Measurements from ENCODE around the gene PHF14.

DNA sequence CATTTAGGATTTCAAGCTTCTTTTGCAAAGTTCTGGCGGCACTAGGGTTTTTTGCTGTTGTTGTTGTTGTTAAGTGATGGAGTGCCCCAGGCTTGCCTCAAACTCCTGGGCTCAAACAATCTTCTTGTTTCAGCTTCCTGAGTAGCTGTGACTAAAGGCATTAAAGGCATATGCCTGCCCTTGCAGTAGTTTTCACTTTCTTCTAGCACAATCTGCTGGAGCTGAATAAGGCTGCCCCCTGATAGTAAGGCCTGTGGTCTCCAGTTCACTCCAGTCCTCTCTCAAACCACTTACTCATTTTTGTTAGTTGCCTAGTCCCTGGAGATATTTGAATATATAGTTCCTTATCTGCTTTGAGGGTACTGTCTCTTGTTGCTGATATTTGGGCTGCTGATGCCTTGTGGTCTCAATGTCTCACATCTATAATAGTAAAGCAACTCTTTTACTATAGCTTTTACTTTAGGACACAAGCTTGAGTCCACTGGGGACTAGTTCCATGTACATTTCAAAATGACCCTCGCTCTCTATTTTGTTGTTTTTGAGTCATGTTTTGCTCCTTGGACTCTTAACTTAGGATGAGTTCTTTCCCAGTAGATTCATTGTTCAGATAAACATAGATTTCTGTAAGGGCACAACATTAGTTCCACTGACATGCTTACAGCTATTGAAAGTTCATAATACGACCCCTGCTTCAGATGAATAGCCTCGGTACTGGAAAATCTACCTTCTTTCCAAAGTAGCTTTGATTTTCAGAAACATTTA is 25.5 kb downstream of the PHF14 start:
- TF ChIP-seq CTCF (IDR thresholded peaks at IDR 0.05), result no peak
- no peak for TF ChIP-seq POLR2A (IDR thresholded peaks at IDR 0.05; ENCODE audit: low read length)
- TF ChIP-seq KDM1A (IDR thresholded peaks at IDR 0.05; ENCODE audit: low read depth), result no peak
- no peak for TF ChIP-seq ZC3H11A (IDR thresholded peaks at IDR 0.05)
- TF ChIP-seq MAX (IDR thresholded peaks at IDR 0.05), result no peak
- no peak for TF ChIP-seq BHLHE40 (IDR thresholded peaks at IDR 0.05; ENCODE audit: low read depth, low read length)

Measured in A549 (cell line).